Measurements from ENCODE around the gene TPM1. TPM values are rescaled to one million over a fixed set of nuclear protein-coding genes. Genes with fewer than 3 reads are reported as not detected.

The TPM1 gene
- total RNA-seq, 1 experiment from 2014 or later, result 298 TPM

- BruUV-seq (replicated peaks), result no TSS peak
- TF ChIP-seq POLR2AphosphoS5 (IDR thresholded peaks at IDR 0.05; ENCODE audit: low read depth, low read length), result no peak
- TF ChIP-seq TCF7L2 (IDR thresholded peaks at IDR 0.05; ENCODE audit: low read depth, low read length), result no peak
- no peak for TF ChIP-seq SIN3A (IDR thresholded peaks at IDR 0.05; ENCODE audit: borderline replicate concordance, insufficient read depth, low read depth, low read length)
- no peak for TF ChIP-seq CTCF (IDR thresholded peaks at IDR 0.05)
- TF ChIP-seq REST (IDR thresholded peaks at IDR 0.05; ENCODE audit: insufficient read depth in 1 of 2, low read depth in 2 of 2, low read length in 1 of 2), result no peak
- ChIA-PET CTCF (no interaction called here), POLR2A (interaction anchor here (0.7 kb wide), 1 partner anchor 394 kb away, joined by 3 read pairs; no protein-coding TSS in a partner anchor)
- Histone ChIP-seq H3K27ac (ENCODE audit: low read length) (no peak overlapping the region), H3K4me3 (ENCODE audit: low read depth in 2 of 2, low read length in 2 of 2) (no peak overlapping the region), H3K36me3 (ENCODE audit: control insufficient read depth, insufficient read depth, low read length) (no peaks in the 10 kb centered on the region), H3K27me3 (ENCODE audit: control insufficient read depth, insufficient read depth, low read length) (no peaks in the 10 kb centered on the region), H3K9me3 (ENCODE audit: control insufficient read depth, insufficient read depth, low read depth, low read length) (no peaks in the 10 kb centered on the region), H3K4me1 (ENCODE audit: control insufficient read depth, insufficient read depth, low read length) (no peaks in the 10 kb centered on the region)
- ATAC-seq, result no peak
- intact Hi-C loops (cut with micrococcal nuclease; ENCODE audit: unreplicated experiment) (no loop called here), in situ Hi-C loops (cut with HindIII; ENCODE audit: low pct_unique_long_range_greater_than_20kb, low sequenced_read_pairs) (no loop called here)
- DNase-seq (ENCODE audit: low read depth, low spot score), result no peak
Observed at GRCh38 chr15:63022181-63022580, 20.4 kb upstream of the TPM1 start.

GRCh38 chr15:63022663-63023062, 19.9 kb upstream of the TPM1 start:
- POLR2A ChIA-PET, result no interaction called here
- no TSS peak for BruUV-seq (replicated peaks)

More at GRCh38 chr15:63022663-63023062, 19.9 kb upstream of the TPM1 start:
- CTCF ChIA-PET, result no interaction called here
- no peak for TF ChIP-seq REST (IDR thresholded peaks at IDR 0.05; ENCODE audit: insufficient read depth in 1 of 2, low read depth in 2 of 2, low read length in 1 of 2)
- TF ChIP-seq SIN3A (IDR thresholded peaks at IDR 0.05; ENCODE audit: borderline replicate concordance, insufficient read depth, low read depth, low read length), result no peak
- Histone ChIP-seq H3K9me3 (ENCODE audit: control insufficient read depth, insufficient read depth, low read depth, low read length) (no peaks in the 10 kb centered on the region), H3K27me3 (ENCODE audit: control insufficient read depth, insufficient read depth, low read length) (no peaks in the 10 kb centered on the region), H3K27ac (ENCODE audit: low read length) (no peak overlapping the region), H3K4me3 (ENCODE audit: low read depth in 2 of 2, low read length in 2 of 2) (no peak overlapping the region), H3K4me1 (ENCODE audit: control insufficient read depth, insufficient read depth, low read length) (no peaks in the 10 kb centered on the region), H3K36me3 (ENCODE audit: control insufficient read depth, insufficient read depth, low read length) (no peaks in the 10 kb centered on the region)
- intact Hi-C loops (cut with micrococcal nuclease; ENCODE audit: unreplicated experiment), result no loop called here
- in situ Hi-C loops (cut with HindIII; ENCODE audit: low pct_unique_long_range_greater_than_20kb, low sequenced_read_pairs), result no loop called here
- no peak for ATAC-seq
- DNase-seq (ENCODE audit: low read depth, low spot score), result no peak

All from Panc1 (cell line).